GM18526 (cell line): Measurements from ENCODE around the gene KCNJ15.

Source experiments
- POLR2A ChIP-seq: IDR thresholded peaks from 3 replicates; pipeline ENCODE4 v1.6.1; 2011; ENCODE audit not compliant: insufficient read length; ENCODE audit errors: extremely low read depth

KCNJ15 gene

GRCh38 chr21:38319781-38320180 lies 63.0 kb downstream of the KCNJ15 start:
- no peak for TF ChIP-seq POLR2A

GRCh38 chr21:38321568-38321967 lies 64.8 kb downstream of the KCNJ15 start:
- no peak for TF ChIP-seq POLR2A

- no peak for TF ChIP-seq POLR2A
Measured at GRCh38 chr21:38322311-38322950, 65.6 kb downstream of the KCNJ15 start.

GRCh38 chr21:38323721-38324531 lies 67.1 kb downstream of the KCNJ15 start:
- TF ChIP-seq POLR2A = no peak

GRCh38 chr21:38325216-38325615 lies 68.4 kb downstream of the KCNJ15 start:
- TF ChIP-seq POLR2A = no peak

- no peak for TF ChIP-seq POLR2A
Measured at GRCh38 chr21:38325731-38326420, 69.1 kb downstream of the KCNJ15 start.

GRCh38 chr21:38326429-38326828 lies 69.6 kb downstream of the KCNJ15 start:
- no peak for TF ChIP-seq POLR2A

- TF ChIP-seq POLR2A = no peak
Measured at GRCh38 chr21:38326899-38327298, 70.1 kb downstream of the KCNJ15 start.

GRCh38 chr21:38327984-38328383 lies 71.2 kb downstream of the KCNJ15 start:
- TF ChIP-seq POLR2A = no peak

GRCh38 chr21:38329162-38329561 lies 72.4 kb downstream of the KCNJ15 start:
- no peak for TF ChIP-seq POLR2A

GRCh38 chr21:38330666-38331065 lies 73.9 kb downstream of the KCNJ15 start:
- no peak for TF ChIP-seq POLR2A

- TF ChIP-seq POLR2A = no peak
Measured at GRCh38 chr21:38333301-38334272, 76.8 kb downstream of the KCNJ15 start.

GRCh38 chr21:38334866-38335265 lies 78.1 kb downstream of the KCNJ15 start:
- no peak for TF ChIP-seq POLR2A

GRCh38 chr21:38337793-38338192 lies 81.0 kb downstream of the KCNJ15 start:
- no peak for TF ChIP-seq POLR2A

GRCh38 chr21:38340131-38340530 lies 83.3 kb downstream of the KCNJ15 start:
- no peak for TF ChIP-seq POLR2A
